Measurements from ENCODE around the gene RFTN1. TPM values are rescaled to one million over a fixed set of nuclear protein-coding genes. Genes with fewer than 3 reads are reported as not detected.

The RFTN1 gene
- total RNA-seq, 1 donor from 2014 or later: 24.4 TPM

GRCh38 chr3:16529264-16529663, 15.8 kb upstream of the RFTN1 start:
- no peak for DNase-seq (ENCODE audit: low spot score)

- no peak for DNase-seq (ENCODE audit: low spot score)
Observed at GRCh38 chr3:16528581-16528993, 15.1 kb upstream of the RFTN1 start.

DNA sequence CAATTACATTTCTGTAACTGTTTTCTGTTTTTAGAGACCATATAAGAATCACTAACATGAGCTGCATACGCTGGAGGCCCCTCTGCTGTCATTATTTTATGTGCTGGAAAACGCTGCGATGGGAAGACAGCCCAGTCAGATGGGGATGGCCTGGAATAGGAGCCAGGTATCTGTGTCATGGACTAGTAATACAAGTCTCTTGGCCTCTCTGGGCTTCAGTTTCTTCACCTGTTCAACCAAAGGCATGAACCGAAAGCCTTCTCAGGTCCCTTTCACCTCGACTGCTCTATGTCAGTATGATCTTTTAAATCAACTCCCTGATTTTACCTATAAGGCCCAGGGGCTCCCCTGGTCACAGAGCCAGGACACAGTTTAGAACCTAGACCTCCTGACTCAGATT, 14.6 kb upstream of the RFTN1 start:
- no peak for DNase-seq (ENCODE audit: low spot score)

DNA sequence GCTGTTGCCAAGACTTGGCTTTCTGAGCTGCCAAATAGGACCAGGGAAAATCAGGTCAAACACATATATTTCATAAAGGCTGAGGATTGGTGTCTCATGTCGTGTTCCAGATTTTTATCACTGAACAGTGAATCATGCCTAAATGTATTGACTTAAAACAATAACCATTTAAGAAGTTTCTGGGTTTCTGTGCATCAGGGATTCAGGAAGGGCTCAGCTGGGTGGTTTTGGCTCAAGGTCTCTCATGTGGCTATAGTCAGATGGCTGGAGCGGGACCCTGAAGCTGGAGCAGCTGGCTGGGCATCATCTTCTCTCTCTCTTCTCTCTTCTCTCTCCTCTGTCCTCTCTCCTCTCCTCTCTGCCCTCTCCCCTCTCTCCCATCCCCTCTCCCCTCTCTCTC, 10.7 kb upstream of the RFTN1 start:
- DNase-seq (ENCODE audit: low spot score): no peak

DNA sequence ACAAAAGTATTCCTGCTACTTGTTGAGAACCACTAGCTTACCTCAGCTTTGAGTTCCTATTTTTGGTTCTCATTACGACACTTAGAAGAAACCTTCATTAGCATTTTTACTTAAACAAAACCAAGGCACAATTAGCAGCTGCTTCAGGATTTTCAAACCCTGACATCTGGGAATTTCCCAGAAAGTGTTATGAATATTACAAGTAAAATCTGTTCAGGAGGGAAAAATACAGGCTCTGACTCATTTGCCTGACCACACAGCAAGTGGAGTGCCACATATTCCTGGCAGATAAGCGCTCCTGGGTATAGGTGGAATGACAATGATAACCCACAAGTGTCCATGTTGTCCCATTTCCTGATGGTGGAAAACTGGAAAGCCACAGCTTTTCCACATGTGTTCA, 10.3 kb upstream of the RFTN1 start:
- DNase-seq (ENCODE audit: low spot score): no peak

DNA sequence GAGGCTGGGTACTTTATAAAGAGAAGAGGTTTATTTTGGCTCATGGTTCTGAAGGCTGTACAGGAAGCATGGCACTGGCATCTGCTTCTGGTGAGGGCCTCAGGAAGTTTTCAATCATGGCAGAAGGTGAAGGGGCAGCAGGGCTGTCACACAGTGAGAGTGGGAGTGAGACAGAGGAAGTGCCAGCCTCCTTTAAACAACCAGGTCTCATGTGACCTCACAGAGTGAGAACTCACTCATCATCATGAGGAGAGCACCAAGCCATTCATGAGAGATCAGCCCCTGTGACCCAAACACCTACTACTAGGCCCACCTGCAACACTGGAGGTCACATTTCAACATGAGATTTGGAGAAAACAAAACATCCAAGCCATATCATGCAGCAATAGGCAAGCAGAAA, 9.3 kb upstream of the RFTN1 start:
- DNase-seq (ENCODE audit: low spot score): no peak

GRCh38 chr3:16520970-16521881, 7.7 kb upstream of the RFTN1 start:
- DNase-seq (ENCODE audit: low spot score): no peak

GRCh38 chr3:16520241-16520969, 6.9 kb upstream of the RFTN1 start:
- no peak for DNase-seq (ENCODE audit: low spot score)

DNA sequence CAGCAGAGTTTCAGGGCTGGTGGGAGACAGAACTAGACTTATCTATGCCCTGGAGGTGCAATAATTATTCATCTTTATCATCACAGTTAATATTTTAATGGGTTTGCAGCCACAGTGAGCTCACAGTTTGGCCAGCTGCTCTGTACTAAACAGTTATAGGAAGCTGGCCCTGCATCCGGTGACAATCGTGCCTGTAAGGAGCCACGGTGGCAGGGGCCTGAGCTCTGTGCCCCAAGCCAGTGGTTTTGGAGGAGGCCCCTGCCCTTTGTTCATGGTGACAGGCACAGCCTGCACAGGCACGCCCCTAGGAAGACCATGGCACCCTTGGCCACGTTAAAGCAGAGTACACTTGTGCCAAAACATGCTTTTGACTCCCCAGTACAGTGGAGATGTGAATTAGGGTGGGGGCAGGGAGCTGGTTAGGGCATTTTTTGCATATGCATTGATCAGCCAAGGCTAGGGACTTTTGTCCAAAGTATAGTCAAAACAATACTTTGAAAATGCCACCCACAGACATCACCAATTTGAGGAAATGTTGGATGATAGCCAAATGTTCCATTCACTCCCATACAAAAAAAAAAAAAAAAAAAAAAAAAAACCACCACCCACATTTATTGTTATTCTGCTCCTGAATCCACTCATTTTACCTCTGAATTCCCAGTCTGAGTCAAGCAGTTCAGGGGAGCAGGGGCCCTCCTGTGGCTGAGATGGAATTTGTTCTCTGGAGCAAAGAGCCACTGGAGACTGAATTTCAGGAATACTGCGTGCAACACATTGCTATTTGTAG, 3.4 kb upstream of the RFTN1 start:
- no peak for DNase-seq (ENCODE audit: low spot score)

DNA sequence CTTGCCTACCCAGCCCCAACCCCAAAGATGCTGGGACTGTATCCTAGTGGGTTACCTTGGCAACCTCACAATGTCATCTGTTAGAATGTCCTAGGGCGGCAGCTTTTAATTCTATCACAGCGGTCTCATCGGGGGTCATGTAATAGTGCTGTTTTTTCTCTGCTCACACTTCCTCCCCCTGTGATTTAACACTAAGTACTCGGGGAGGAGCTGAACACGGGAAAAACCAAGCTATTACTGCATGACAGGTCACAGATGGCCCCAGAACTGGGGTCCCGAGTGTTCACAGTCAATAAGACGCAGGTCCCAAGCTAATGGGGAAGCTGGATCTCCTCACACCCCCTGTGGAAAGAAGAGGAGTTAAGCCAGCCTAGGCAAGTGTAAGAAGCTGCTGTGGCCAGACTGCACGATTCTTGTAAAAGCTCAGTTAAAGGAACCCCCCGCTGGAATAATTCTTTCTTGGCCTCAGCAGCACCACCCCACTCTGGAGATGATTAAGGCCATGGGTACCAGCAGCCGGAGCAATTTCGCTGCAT, 2.5 kb upstream of the RFTN1 start:
- no peak for DNase-seq (ENCODE audit: low spot score)

DNA sequence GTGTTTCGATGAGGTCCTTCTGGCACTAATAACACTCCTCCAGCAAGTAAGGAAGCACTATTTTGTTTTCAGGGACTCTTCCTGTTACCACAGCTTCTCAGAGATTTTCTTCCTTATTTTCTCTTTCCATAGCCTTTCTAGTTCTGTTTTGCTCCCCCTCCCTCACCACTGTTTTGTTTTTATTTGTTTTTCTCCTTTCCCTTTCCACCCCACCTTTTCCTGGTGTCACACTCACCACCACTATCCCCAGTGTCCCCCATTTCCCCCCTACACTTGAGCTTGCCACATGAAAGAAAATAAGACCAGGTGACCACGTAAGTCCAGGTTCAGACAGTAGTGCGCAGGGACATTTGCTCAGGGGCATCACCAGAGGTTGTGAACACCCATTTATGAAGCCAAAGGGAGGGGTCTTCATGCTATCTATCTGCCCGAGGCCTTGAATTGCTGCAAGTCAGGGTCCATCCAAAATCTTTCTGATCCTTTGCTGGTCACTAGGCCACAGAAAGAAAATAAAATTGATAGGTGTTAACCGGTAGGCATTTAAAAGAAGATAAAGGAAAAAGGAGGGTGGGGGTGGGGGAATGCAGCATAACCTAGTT, 1.4 kb upstream of the RFTN1 start:
- DNase-seq (ENCODE audit: low spot score): no peak

- DNase-seq (ENCODE audit: low spot score): no peak
Observed at GRCh38 chr3:16514021-16514700, 662 bp upstream of the RFTN1 start.

DNA sequence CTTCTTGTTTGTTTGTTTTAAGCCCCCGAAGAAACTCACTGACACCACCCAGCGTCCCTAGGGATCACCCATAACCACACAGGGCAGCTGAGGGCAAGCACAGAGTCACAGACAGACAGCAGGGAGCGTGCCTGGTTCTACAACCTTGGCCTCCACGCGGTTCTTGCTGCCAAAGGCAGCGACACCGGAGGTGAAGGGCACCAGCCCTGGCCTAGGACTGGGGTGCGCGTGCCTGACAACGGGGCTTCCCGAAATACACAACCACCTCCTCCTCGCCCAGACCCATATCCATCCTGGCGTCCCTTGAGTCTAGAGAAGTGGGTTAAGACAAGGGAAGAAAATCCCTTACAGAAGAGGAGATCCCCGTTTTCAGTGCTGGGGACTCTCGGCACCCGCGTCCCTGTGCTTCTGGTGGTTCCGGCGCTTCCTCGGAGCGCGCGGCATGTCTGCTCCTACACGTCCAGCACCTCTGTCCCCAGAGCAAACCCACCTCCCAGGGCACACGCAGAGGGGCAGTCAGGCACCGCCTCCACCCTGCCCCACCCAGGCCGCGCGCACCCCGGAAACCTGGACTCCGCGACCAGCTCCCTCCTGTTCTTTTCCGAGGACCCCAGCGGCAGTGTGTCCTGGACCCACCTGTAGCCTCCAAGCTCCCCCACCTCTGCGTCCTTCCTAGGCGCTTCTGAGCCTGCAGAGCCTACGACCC, 911 bp downstream of the RFTN1 start:
- no peak for DNase-seq (ENCODE audit: low spot score)

GRCh38 chr3:16511681-16512434, 1.6 kb downstream of the RFTN1 start:
- DNase-seq (ENCODE audit: low spot score): peak; percentile 47

DNA sequence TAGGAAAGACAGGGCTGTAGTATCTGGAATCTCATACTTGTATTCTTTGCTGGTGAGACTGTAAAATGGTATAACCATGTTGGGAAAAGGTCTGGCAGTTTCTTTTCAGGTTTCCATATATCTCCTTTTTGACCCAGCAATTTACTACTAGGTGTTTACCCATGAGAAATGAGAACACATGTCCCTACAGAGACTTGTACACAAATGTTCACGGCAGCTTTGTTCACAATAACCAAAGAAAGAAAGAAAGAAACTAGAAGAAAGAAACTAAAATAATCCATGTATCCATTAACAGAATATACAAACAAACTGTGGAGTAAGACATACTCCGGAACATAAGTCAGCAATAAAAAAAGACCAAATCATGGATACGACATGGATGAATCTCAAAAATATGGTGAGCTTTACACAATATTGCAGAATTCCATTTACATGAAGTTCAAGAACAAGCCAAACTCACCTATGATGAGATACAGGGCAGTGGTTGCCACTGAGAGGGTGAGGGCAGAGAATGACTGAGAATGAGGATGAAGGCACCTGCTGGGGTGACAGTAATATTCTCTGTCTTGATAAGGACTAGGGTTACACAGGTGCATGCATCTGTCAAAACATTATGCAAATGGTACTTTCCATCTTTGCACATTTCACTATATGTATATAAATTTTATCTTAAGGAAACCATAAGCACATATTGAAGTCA, 2.7 kb downstream of the RFTN1 start:
- no peak for DNase-seq (ENCODE audit: low spot score)

- no peak for DNase-seq (ENCODE audit: low spot score)
Observed at GRCh38 chr3:16509721-16510619, 3.5 kb downstream of the RFTN1 start.

- DNase-seq (ENCODE audit: low spot score): no peak
Observed at GRCh38 chr3:16508591-16508995, 4.9 kb downstream of the RFTN1 start.

DNA sequence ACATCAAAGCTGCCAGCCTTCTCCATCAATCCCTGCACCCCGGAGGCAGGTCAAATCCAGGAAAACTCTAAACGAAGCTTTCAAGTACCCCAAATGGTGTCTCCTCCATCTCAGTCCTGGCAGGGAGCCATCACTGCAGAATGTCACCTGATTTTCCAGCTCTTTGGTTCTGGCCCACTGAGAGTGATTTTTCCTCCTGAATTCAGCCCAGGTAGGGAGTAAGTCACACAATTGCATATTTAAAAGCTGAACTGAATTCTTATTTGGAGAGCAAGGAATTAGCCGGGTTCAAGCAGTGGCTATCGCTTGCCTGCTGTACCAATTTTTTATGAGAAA, 5.3 kb downstream of the RFTN1 start:
- DNase-seq (ENCODE audit: low spot score): no peak

All from ureter (tissue), 1 donor.